Measurements from ENCODE around the gene MCM6. TPM values are rescaled to one million over a fixed set of nuclear protein-coding genes. Genes with fewer than 3 reads are reported as not detected.
"Not testable (repeated sequence)": the region's sequence is repeated elsewhere in the genome, so short reads cannot be mapped to it uniquely, and the experiment has no call there.

The MCM6 gene
- total and polyA plus RNA-seq, 10 donors, result 4.9 to 17.9 (median 12.6) TPM

DNA sequence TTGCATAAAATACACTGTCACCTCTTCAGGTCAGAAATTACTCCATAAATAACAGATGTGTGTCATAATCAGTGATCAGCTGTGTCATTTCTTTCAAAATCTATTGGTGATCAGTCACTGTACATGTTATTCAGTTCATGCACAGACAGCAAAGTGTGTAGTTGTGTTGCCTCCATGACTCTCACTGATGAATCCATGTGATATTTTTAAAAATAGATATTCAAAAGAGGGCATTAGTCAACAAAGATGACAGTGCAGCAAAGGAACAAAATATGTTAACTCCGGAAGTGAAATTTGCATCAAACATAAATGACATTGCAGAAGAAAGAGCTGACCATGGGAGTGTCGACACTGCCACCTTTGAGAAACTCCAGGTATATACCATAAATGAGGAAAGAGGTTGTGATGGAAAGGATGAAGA lies 17.1 kb upstream of the MCM6 start:
- 43 to 89% (median 62%) methylated on average over 2 of the region's 2 CpGs for WGBS, 5 donors
- DNase-seq, result no peak
- Histone ChIP-seq H3K9me3 (peaks cover 0 to 6% (median 0%) of the 10 kb centered on the region in 8 donors), H3K4me3 (peak overlapping the region in 1 of 8 donors; percentile 29), H3K27ac (peak overlapping the region in 6 of 8 donors; percentile 33 to 79 (median 68)), H3K4me1 (peaks cover 0 to 4% (median 0%) of the 10 kb centered on the region in 6 donors), H3K27me3 (replicated peaks in 1 of 7) (no peaks in the 10 kb centered on the region), H3K36me3 (peaks cover 0 to 7% (median 0%) of the 10 kb centered on the region in 6 donors)
- intact Hi-C loops (cut with DNase I; ENCODE audit: low total_unique reads), result no loop called here
- TF ChIP-seq POLR2A (IDR thresholded peaks at IDR 0.05) (no peak), CTCF (IDR thresholded peaks at IDR 0.05 in 8 of 11, conservative IDR thresholded peaks at IDR 0.05 in 3 of 11) (no peak), POLR2AphosphoS5 (IDR thresholded peaks at IDR 0.05) (no peak)

- peaks cover 0 to 7% (median 0%) of the 10 kb centered on the region in 8 donors for H3K9me3 ChIP-seq
- peak overlapping the region in 4 of 8 donors; percentile 18 to 49 (median 39) for H3K27ac ChIP-seq
- peaks cover 0 to 4% (median 0%) of the 10 kb centered on the region in 6 donors for H3K4me1 ChIP-seq
- no peak overlapping the region for H3K4me3 ChIP-seq
- no peak for DNase-seq
- TF ChIP-seq POLR2AphosphoS5 (IDR thresholded peaks at IDR 0.05), result no peak
- TF ChIP-seq CTCF (IDR thresholded peaks at IDR 0.05 in 8 of 11, conservative IDR thresholded peaks at IDR 0.05 in 3 of 11), result no peak
- TF ChIP-seq POLR2A (IDR thresholded peaks at IDR 0.05), result no peak
- WGBS, 5 donors, result 33 to 45% (median 39%) methylated on average over 6 of the region's 6 CpGs
- intact Hi-C loops (cut with DNase I; ENCODE audit: low total_unique reads), result no loop called here
- H3K36me3 ChIP-seq, result no peaks in the 10 kb centered on the region
- H3K27me3 ChIP-seq (replicated peaks in 1 of 7), result peaks cover 0 to 8% (median 0%) of the 10 kb centered on the region in 7 donors
These were observed 14.6 kb upstream of the MCM6 start for GRCh38 chr2:135890835-135891234.

- Histone ChIP-seq H3K27me3 (replicated peaks in 1 of 7) (peaks cover 0 to 13% (median 0%) of the 10 kb centered on the region in 7 donors), H3K36me3 (no peaks in the 10 kb centered on the region), H3K27ac (no peak overlapping the region), H3K4me1 (peaks cover 0 to 4% (median 0%) of the 10 kb centered on the region in 6 donors), H3K9me3 (peaks cover 0 to 7% (median 0%) of the 10 kb centered on the region in 8 donors), H3K4me3 (no peak overlapping the region)
- no peak for DNase-seq
- no peak for TF ChIP-seq CTCF (IDR thresholded peaks at IDR 0.05 in 8 of 11, conservative IDR thresholded peaks at IDR 0.05 in 3 of 11)
- TF ChIP-seq POLR2AphosphoS5 (IDR thresholded peaks at IDR 0.05), result no peak
- TF ChIP-seq POLR2A (IDR thresholded peaks at IDR 0.05), result no peak
- WGBS, 5 donors, result 89 to 99% (median 95%) methylated on average over 4 of the region's 4 CpGs
- intact Hi-C loops (cut with DNase I; ENCODE audit: low total_unique reads), result no loop called here
These were observed 13.9 kb upstream of the MCM6 start for GRCh38 chr2:135890149-135890548.

DNA sequence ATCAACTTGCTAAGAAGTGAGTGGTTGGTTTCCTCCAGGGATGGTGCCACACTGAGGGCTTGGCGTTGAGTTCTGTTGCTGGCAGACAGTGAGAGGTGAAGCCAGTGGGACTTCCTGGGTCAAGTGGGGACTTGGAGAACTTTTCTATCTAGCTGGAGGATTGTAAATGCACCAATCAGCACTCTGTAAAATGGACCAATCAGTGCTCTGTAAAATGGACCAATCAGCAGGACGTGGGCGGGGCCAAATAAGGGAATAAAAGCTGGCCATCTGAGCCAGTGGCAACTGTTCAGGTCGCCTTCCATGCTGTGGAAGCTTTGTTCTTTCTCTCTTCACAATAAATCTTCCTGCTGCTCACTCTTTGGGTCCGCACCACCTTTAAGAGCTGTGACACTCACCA lies 12.3 kb upstream of the MCM6 start:
- H3K9me3 ChIP-seq; H3K36me3 ChIP-seq; H3K4me1 ChIP-seq; DNase-seq; H3K27ac ChIP-seq; H3K4me3 ChIP-seq; intact Hi-C loops (cut with DNase I; ENCODE audit: low total_unique reads): not testable (repeated sequence)
- WGBS, 5 donors, result 91 to 96% (median 94%) methylated on average over 5 of the region's 5 CpGs
- H3K27me3 ChIP-seq (replicated peaks in 1 of 7), result peaks cover 0 to 13% (median 0%) of the 10 kb centered on the region in 7 donors
